Measurements from ENCODE around the gene EXOC8.

DNA sequence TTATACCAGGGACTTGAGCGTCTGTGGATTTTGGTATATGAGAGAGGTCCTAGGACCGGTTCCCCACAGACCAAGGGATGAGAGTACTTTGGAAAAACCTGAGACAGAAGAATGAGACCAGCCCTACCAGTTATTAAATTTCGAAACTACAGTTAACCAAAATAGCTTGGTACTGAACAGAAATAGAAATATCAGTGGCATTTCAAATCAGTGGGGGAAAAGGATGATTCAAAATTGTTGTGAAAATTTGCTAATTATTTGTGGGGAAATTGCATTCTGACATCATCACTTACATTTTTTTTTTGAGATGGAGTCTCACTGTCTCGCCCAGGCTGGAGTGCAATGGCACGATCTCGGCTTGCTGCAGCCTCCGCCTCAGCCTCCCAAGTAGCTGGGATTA lies 8.2 kb downstream of the EXOC8 start:
- TF ChIP-seq, protein P1, sequence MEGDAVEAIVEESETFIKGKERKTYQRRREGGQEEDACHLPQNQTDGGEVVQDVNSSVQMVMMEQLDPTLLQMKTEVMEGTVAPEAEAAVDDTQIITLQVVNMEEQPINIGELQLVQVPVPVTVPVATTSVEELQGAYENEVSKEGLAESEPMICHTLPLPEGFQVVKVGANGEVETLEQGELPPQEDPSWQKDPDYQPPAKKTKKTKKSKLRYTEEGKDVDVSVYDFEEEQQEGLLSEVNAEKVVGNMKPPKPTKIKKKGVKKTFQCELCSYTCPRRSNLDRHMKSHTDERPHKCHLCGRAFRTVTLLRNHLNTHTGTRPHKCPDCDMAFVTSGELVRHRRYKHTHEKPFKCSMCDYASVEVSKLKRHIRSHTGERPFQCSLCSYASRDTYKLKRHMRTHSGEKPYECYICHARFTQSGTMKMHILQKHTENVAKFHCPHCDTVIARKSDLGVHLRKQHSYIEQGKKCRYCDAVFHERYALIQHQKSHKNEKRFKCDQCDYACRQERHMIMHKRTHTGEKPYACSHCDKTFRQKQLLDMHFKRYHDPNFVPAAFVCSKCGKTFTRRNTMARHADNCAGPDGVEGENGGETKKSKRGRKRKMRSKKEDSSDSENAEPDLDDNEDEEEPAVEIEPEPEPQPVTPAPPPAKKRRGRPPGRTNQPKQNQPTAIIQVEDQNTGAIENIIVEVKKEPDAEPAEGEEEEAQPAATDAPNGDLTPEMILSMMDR (IDR thresholded peaks at IDR 0.05), result no peak
- no peak for TF ChIP-seq EZH2 (IDR thresholded peaks at IDR 0.05; ENCODE audit: borderline replicate concordance, insufficient read depth, low read depth, low read length, poor library complexity, severe bottlenecking)

Measured in B cell (primary cell).